ENCODE data around the gene CCDC30. TPM values are rescaled to one million over a fixed set of nuclear protein-coding genes. Genes with fewer than 3 reads are reported as not detected.
A peak's percentile ranks its signal among the peaks of the same experiment; 100 is the strongest.
"Not testable (repeated sequence)": the region's sequence is repeated elsewhere in the genome, so short reads cannot be mapped to it uniquely, and the experiment has no call there.

CCDC30 gene
- total RNA-seq, 6 experiments from 2014 or later = 0.18 to 1.2 (median 0.31) TPM

DNA sequence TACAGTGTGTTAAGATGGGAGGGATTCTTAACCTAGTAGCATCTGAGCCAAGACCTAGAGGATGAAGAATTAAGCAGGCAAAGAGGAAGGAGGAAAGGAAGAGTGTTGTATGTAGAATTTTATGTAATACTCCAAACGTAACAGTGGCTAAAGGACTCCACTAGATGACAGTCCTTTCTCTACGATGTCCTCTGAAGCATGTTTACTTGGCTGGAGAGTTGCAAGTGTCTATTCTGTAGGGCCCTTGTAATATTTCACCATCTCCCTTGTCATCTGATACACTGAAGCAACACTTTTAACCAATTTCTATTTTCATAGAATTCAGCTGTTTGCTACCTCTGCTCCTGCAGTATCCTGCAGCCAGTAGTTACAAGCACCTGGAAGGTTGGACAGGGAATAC lies 217.0 kb downstream of the CCDC30 start:
- peak overlapping the region; percentile 59 for H3K27ac Mint-ChIP-seq
- H3K9me3 Mint-ChIP-seq = no peaks in the 10 kb centered on the region
- peaks cover 24% of the 10 kb centered on the region for H3K36me3 Mint-ChIP-seq (ENCODE audit: low read depth)
- H3K4me3 Mint-ChIP-seq = peak overlapping the region; percentile 87
- TF ChIP-seq, protein P1, sequence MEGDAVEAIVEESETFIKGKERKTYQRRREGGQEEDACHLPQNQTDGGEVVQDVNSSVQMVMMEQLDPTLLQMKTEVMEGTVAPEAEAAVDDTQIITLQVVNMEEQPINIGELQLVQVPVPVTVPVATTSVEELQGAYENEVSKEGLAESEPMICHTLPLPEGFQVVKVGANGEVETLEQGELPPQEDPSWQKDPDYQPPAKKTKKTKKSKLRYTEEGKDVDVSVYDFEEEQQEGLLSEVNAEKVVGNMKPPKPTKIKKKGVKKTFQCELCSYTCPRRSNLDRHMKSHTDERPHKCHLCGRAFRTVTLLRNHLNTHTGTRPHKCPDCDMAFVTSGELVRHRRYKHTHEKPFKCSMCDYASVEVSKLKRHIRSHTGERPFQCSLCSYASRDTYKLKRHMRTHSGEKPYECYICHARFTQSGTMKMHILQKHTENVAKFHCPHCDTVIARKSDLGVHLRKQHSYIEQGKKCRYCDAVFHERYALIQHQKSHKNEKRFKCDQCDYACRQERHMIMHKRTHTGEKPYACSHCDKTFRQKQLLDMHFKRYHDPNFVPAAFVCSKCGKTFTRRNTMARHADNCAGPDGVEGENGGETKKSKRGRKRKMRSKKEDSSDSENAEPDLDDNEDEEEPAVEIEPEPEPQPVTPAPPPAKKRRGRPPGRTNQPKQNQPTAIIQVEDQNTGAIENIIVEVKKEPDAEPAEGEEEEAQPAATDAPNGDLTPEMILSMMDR (IDR thresholded peaks at IDR 0.05) = no peak
- H3K4me1 Mint-ChIP-seq (ENCODE audit: low read depth) = peaks cover 53% of the 10 kb centered on the region
- no peak for DNase-seq
- H3K27me3 Mint-ChIP-seq (ENCODE audit: insufficient read depth) = peaks cover 6% of the 10 kb centered on the region

- Mint-ChIP-seq H3K4me3 (peak overlapping the region; percentile 87), H3K27ac (peak overlapping the region; percentile 98), H3K4me1 (ENCODE audit: low read depth) (peaks cover 64% of the 10 kb centered on the region), H3K9me3 (no peaks in the 10 kb centered on the region), H3K27me3 (ENCODE audit: insufficient read depth) (peaks cover 6% of the 10 kb centered on the region), H3K36me3 (ENCODE audit: low read depth) (peaks cover 29% of the 10 kb centered on the region)
- DNase-seq = peak; percentile 28
- TF ChIP-seq, protein P1 (IDR thresholded peaks at IDR 0.05) = no peak
These were observed 218.0 kb downstream of the CCDC30 start for GRCh38 chr1:42680921-42681683.

GRCh38 chr1:42681741-42682483 lies 218.8 kb downstream of the CCDC30 start, which contains the start of gene YBX1:
Gene YBX1 (plus strand): TSS chr1:42682418. CDS start chr1:42682566, 148 bp downstream.
- TF ChIP-seq, protein P1 (IDR thresholded peaks at IDR 0.05) = no peak
- Mint-ChIP-seq H3K4me1 (ENCODE audit: low read depth) (peaks cover 72% of the 10 kb centered on the region), H3K9me3 (no peaks in the 10 kb centered on the region)

GRCh38 chr1:42682484-42682738 lies 219.3 kb downstream of the CCDC30 start:
- Mint-ChIP-seq H3K27ac (peak overlapping the region; percentile 98), H3K4me1 (ENCODE audit: low read depth) (peaks cover 76% of the 10 kb centered on the region), H3K4me3 (peak overlapping the region; percentile 87), H3K36me3 (ENCODE audit: low read depth) (peaks cover 24% of the 10 kb centered on the region)
- not testable (repeated sequence) for H3K27me3 Mint-ChIP-seq (ENCODE audit: insufficient read depth); H3K9me3 Mint-ChIP-seq; DNase-seq

More at GRCh38 chr1:42681741-42682483, 218.8 kb downstream of the CCDC30 start, which contains the start of gene YBX1:
- peak; percentile 100 for DNase-seq
- H3K36me3 Mint-ChIP-seq (ENCODE audit: low read depth) = peaks cover 24% of the 10 kb centered on the region
- H3K4me3 Mint-ChIP-seq = peak within 1 kb of the TSS; percentile 99
- H3K27ac Mint-ChIP-seq = peak within 1 kb of the TSS; percentile 98
- peaks cover 6% of the 10 kb centered on the region for H3K27me3 Mint-ChIP-seq (ENCODE audit: insufficient read depth)

DNA sequence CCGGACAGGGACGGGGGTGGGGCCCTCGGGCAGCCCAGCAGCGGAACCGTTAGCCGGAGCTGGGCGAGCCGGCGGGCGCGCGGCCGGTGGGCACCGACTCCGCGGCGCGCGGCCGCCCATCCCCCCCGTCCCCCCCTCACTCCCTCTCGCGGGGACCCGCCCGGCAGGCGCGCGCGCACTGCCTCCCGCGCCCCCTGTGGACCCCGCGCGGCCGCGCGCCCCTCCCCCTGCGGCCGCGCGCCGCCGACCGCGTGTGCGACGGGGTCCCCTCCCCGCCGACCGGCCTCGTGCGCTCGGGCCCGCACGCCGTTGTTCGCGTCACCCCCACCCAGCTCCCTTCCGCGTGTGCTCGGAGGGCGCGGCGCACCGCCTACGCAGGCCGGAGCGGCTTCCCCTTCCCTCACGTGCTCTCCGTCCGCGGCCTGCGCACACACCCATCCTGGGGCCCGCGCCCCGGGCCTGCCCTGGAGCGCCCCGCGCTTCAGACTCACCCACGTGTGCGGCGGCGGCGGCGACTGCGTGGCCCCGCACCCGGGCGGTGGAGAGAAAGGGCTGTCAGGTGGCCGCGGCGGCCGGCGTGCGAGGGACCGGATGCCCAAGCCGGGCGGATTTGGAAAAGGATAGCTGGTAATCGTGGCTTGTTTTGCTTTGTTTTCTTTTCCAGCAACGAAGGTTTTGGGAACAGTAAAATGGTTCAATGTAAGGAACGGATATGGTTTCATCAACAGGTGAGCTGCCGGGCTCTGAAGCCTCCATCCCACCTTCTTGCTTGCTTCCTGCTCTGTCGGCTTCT lies 219.8 kb downstream of the CCDC30 start:
- TF ChIP-seq, protein P1 (IDR thresholded peaks at IDR 0.05) = no peak; the same call in 1 of the 2 replicates
- no peaks in the 10 kb centered on the region for H3K9me3 Mint-ChIP-seq
- peak overlapping the region; percentile 82 for H3K27ac Mint-ChIP-seq
- H3K36me3 Mint-ChIP-seq (ENCODE audit: low read depth) = peaks cover 29% of the 10 kb centered on the region
- peak; percentile 44 for DNase-seq
- peaks cover 78% of the 10 kb centered on the region for H3K4me1 Mint-ChIP-seq (ENCODE audit: low read depth)
- H3K27me3 Mint-ChIP-seq (ENCODE audit: insufficient read depth) = peaks cover 6% of the 10 kb centered on the region
- H3K4me3 Mint-ChIP-seq = peak overlapping the region; percentile 99
